Measurements from ENCODE around the gene FOXE3.

DNA sequence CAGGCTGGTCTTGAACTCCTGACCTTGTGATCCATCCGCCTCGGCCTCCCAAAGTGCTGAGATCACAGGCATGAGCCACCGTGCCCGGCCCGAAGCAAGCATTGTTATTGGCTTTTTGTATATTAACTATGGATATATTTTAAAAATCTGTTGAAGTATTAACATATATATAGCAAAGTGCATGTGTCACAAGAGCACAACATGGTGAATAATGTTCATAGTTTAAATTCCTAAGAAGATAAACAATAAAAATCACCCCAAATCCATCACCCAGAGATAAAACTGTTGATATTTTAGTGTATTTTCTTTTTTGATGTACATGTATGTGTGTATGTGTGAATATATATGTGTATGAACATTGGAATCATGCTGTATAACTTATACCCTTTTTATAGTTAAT is 9.1 kb upstream of the FOXE3 start:
- no peak for TF ChIP-seq MTA3 (IDR thresholded peaks at IDR 0.05; ENCODE audit: borderline replicate concordance, low read length)
- no peak for TF ChIP-seq TBL1XR1 (IDR thresholded peaks at IDR 0.05; ENCODE audit: low read depth, low read length)
- TF ChIP-seq RAD21 (IDR thresholded peaks at IDR 0.05; ENCODE audit: insufficient read depth, low read depth, low read length) = no peak
- TF ChIP-seq LARP7 (IDR thresholded peaks at IDR 0.05) = no peak
- no peak for TF ChIP-seq HDGF (IDR thresholded peaks at IDR 0.05)
- no peak for TF ChIP-seq SIN3A (IDR thresholded peaks at IDR 0.05; ENCODE audit: low read depth, low read length)
